H9 (cell line): ENCODE data around the gene USP43. TPM values are rescaled to one million over a fixed set of nuclear protein-coding genes. Genes with fewer than 3 reads are reported as not detected.

Experiments
- DNase-seq: peaks from one replicate; pipeline ENCODE4 v3.0.0-alpha.2; 2017
- H2AFZ ChIP-seq: one replicate; pipeline ENCODE4 v1.6.1; 2013; ENCODE audit warnings: mild to moderate bottlenecking, low read length, control low read depth, moderate library complexity
- H2AK5ac ChIP-seq: 2 replicates; pipeline ENCODE4 v1.6.1; 2013; ENCODE audit warnings: low read length, control low read depth, mixed read lengths; ENCODE audit not compliant: insufficient read length
- H2BK120ac ChIP-seq: one replicate; pipeline ENCODE4 v1.6.1; 2013; ENCODE audit warnings: low read depth, mild to moderate bottlenecking, low read length, control low read depth, inconsistent platforms; ENCODE audit not compliant: poor library complexity, severe bottlenecking
- H2BK12ac ChIP-seq: 2 replicates; pipeline ENCODE4 v1.6.1; 2013; ENCODE audit warnings: low read length, control low read depth, mixed read lengths, low read depth; ENCODE audit not compliant: insufficient read length
- H2BK15ac ChIP-seq: 2 replicates; pipeline ENCODE4 v1.6.1; 2013; ENCODE audit warnings: low read depth, low read length, control low read depth
- H2BK20ac ChIP-seq: one replicate; pipeline ENCODE4 v1.6.1; 2013; ENCODE audit warnings: low read depth, mild to moderate bottlenecking, low read length, control low read depth, inconsistent platforms; ENCODE audit not compliant: poor library complexity, severe bottlenecking
- H2BK5ac ChIP-seq: 2 replicates; pipeline ENCODE4 v1.6.1; 2013; ENCODE audit warnings: low read length, control low read depth, mixed read lengths; ENCODE audit not compliant: insufficient read length
- H3K14ac ChIP-seq: 2 replicates; pipeline ENCODE4 v1.6.1; 2013; ENCODE audit warnings: low read length, control low read depth; ENCODE audit not compliant: insufficient read depth
- H3K18ac ChIP-seq: 2 replicates; pipeline ENCODE4 v1.6.1; 2013; ENCODE audit warnings: low read depth, mild to moderate bottlenecking, mixed read lengths, low read length, control low read depth; ENCODE audit not compliant: insufficient read length
- H3K23ac ChIP-seq: 2 replicates; pipeline ENCODE4 v1.6.1; 2013; ENCODE audit warnings: low read length, control low read depth, mixed read lengths, low read depth; ENCODE audit not compliant: insufficient read length
- H3K23me2 ChIP-seq: 2 replicates; pipeline ENCODE4 v1.6.1; 2013; ENCODE audit warnings: low read depth, mild to moderate bottlenecking, mixed read lengths, low read length, control low read depth; ENCODE audit not compliant: insufficient read length, poor library complexity, severe bottlenecking
- H3K27ac ChIP-seq: 2 replicates; pipeline ENCODE4 v1.5.1; 2013; ENCODE audit warnings: low read length, control low read depth, mixed read lengths, low read depth; ENCODE audit not compliant: insufficient read length
- H3K27me3 ChIP-seq: 2 replicates; pipeline ENCODE4 v1.6.1; 2013; ENCODE audit warnings: low read length, control low read depth, inconsistent platforms; ENCODE audit not compliant: insufficient read depth
- H3K4ac ChIP-seq: 2 replicates; pipeline ENCODE4 v1.6.1; 2013; ENCODE audit warnings: low read depth, mild to moderate bottlenecking, control low read depth, inconsistent platforms, low read length, moderate library complexity
- H3K4me1 ChIP-seq: 2 replicates; pipeline ENCODE4 v1.6.1; 2013; ENCODE audit warnings: low read length, control low read depth, inconsistent platforms; ENCODE audit not compliant: insufficient read depth
- H3K4me2 ChIP-seq: 2 replicates; pipeline ENCODE4 v1.6.1; 2013; ENCODE audit warnings: low read length, control low read depth, mixed read lengths; ENCODE audit not compliant: insufficient read length, insufficient read depth
- H3K56ac ChIP-seq: 2 replicates; pipeline ENCODE4 v1.6.1; 2013; ENCODE audit warnings: low read depth, mild to moderate bottlenecking, mixed read lengths, low read length, control low read depth; ENCODE audit not compliant: insufficient read length
- H3K79me1 ChIP-seq: 2 replicates; pipeline ENCODE4 v1.6.1; 2013; ENCODE audit warnings: low read depth, mild to moderate bottlenecking, moderate library complexity, low read length, control low read depth, inconsistent platforms; ENCODE audit not compliant: insufficient read depth, poor library complexity, severe bottlenecking
- H3K79me2 ChIP-seq: 2 replicates; pipeline ENCODE4 v1.6.1; 2013; ENCODE audit warnings: low read length, control low read depth, inconsistent platforms; ENCODE audit not compliant: insufficient read depth
- H3K9ac ChIP-seq: 2 replicates; pipeline ENCODE4 v1.6.1; 2013; ENCODE audit warnings: low read length, control low read depth, mixed read lengths; ENCODE audit not compliant: insufficient read length; ENCODE audit errors: extremely low read depth
- H3K9me3 ChIP-seq: one replicate; pipeline ENCODE4 v1.6.1; 2013; ENCODE audit warnings: low read depth, low read length, inconsistent platforms; ENCODE audit not compliant: control insufficient read depth
- H3T11ph ChIP-seq: one replicate; pipeline ENCODE4 v1.6.1; 2013; ENCODE audit warnings: mild to moderate bottlenecking, low read length, control low read depth, inconsistent platforms
- H4K20me1 ChIP-seq: one replicate; pipeline ENCODE4 v1.6.1; 2013; ENCODE audit not compliant: control insufficient read depth, insufficient read length, insufficient read depth
- H4K5ac ChIP-seq: 2 replicates; pipeline ENCODE4 v1.6.1; 2013; ENCODE audit warnings: low read depth, mild to moderate bottlenecking, mixed read lengths, low read length, control low read depth; ENCODE audit not compliant: insufficient read length
- H4K8ac ChIP-seq: replicated peaks from 2 replicates; pipeline ENCODE4 v1.6.1; 2013; ENCODE audit warnings: low read length, control low read depth, mixed read lengths, low read depth; ENCODE audit not compliant: insufficient read length
- H4K91ac ChIP-seq: 2 replicates; pipeline ENCODE4 v1.6.1; 2013; ENCODE audit warnings: low read depth, mild to moderate bottlenecking, moderate library complexity, mixed read lengths, low read length, control low read depth; ENCODE audit not compliant: insufficient read length
- H3K27ac Mint-ChIP-seq, 3 experiments: 2 replicates in 2 of 3; 3 replicates in 1 of 3; pipeline ENCODE4 v1.8.0; 2020 to 2021; ENCODE audit warnings: mixed read lengths in 3 of 3, mild to moderate bottlenecking in 1 of 3, moderate library complexity in 1 of 3
- H3K27me3 Mint-ChIP-seq: 2 replicates; pipeline ENCODE4 v1.8.0; 2021; ENCODE audit warnings: low read depth, mild to moderate bottlenecking, moderate library complexity, mixed read lengths
- H3K36me3 Mint-ChIP-seq, 3 experiments: 2 replicates in 2 of 3; 3 replicates in 1 of 3; pipeline ENCODE4 v1.8.0; 2020 to 2021; ENCODE audit warnings: low read depth in 3 of 3, mixed read lengths in 3 of 3; ENCODE audit not compliant: insufficient read depth in 1 of 3
- H3K4me1 Mint-ChIP-seq, 2 experiments: 2 replicates each; pipeline ENCODE4 v1.8.0; 2020; ENCODE audit warnings: mixed read lengths in 2 of 2
- H3K4me3 Mint-ChIP-seq, 2 experiments: 2 replicates in 1 of 2; 3 replicates in 1 of 2; pipeline ENCODE4 v1.8.0; 2020 to 2021; ENCODE audit warnings: mild to moderate bottlenecking in 2 of 2, mixed read lengths in 2 of 2, moderate library complexity in 1 of 2
- H3K9me3 Mint-ChIP-seq, 2 experiments: 2 replicates in 1 of 2; 3 replicates in 1 of 2; pipeline ENCODE4 v1.8.0; 2020; ENCODE audit warnings: mild to moderate bottlenecking in 2 of 2, mixed read lengths in 2 of 2, moderate library complexity in 1 of 2
- WGBS: extraction: QIAGEN DNeasy Blood & Tissue Kit; methylation state at CpG from one replicate; pipeline ENCODE4 v1.1.7; 2013; ENCODE audit warnings: missing lambda C conversion rate, low lambda C conversion rate, mixed read lengths; ENCODE audit not compliant: insufficient read length; ENCODE audit errors: extremely low coverage; 5-methylcytosine and 5-hydroxymethylcytosine counted together
- total RNA-seq: library from RNA; stranded (reverse); gene quantifications from 2 replicates; pipeline ENCODE4 v1.2.1, GENCODE V29; 2021
- TF ChIP-seq, protein P1 (sequence below): fragments of 200-600 bp; sonication (generic); conservative IDR thresholded peaks from 3 replicates; pipeline ENCODE4 v1.8.0; 2021; ENCODE audit warnings: antibody characterized with exemption, mild to moderate bottlenecking

USP43 gene
- total RNA-seq, 1 experiment from 2014 or later, result 5.2 TPM

DNA sequence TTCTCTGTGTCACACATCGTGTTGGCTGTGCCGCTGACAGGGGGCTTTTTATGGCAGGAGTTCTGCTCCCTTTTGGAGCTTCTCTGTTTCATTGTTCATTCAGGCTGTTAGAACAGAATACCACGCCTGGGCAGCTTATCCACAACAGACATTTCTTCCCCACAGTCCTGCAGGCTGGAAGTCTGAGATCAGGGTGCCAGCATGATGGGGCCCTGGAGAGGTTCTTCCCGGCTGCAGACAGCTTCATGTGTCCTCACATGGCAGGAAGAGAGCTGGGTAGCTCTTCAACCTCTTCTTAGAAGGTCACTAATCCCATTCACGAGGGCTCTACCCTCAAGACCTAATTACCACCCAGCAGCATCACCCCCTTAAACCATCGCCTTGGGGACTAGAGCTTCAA, 81.0 kb downstream of the USP43 start:
- H3K4me2 ChIP-seq, result no peak overlapping the region
- Mint-ChIP-seq H3K4me3 (no peak overlapping the region), H3K36me3 (peaks cover 0 to 7% (median 4%) of the 10 kb centered on the region in 3 experiments; a peak in 5 of 7 replicates), H3K27me3 (no peaks in the 10 kb centered on the region), H3K27ac (0 out of 7 replicates have a peak overlapping the region, but pooled peaks of 1 of the 3 experiments have one; percentile 32), H3K9me3 (peaks cover 0 to 6% of the 10 kb centered on the region in 2 experiments; a peak in 2 of 5 replicates), H3K4me1 (peaks cover 0 to 4% of the 10 kb centered on the region in 2 experiments; a peak in 2 of 4 replicates)
- no peak overlapping the region for H2BK12ac ChIP-seq
- H2BK120ac ChIP-seq, result no peak overlapping the region
- no peak overlapping the region for H3T11ph ChIP-seq
- H3K79me1 ChIP-seq, result no peaks in the 10 kb centered on the region
- no peak overlapping the region for H3K14ac ChIP-seq
- H2BK5ac ChIP-seq, result no peak overlapping the region
- H3K27me3 ChIP-seq, result no peaks in the 10 kb centered on the region
- no peak overlapping the region for H2AFZ ChIP-seq
- no peak overlapping the region for H3K4ac ChIP-seq
- H3K27ac ChIP-seq, result no peak overlapping the region
- H4K91ac ChIP-seq, result no peak overlapping the region
- no peaks in the 10 kb centered on the region for H3K9me3 ChIP-seq
- no peak overlapping the region for H3K9ac ChIP-seq
- no peaks in the 10 kb centered on the region for H3K4me1 ChIP-seq
- WGBS, result no CpG with 5 or more reads among the region's 6 CpGs
- TF ChIP-seq, protein P1, sequence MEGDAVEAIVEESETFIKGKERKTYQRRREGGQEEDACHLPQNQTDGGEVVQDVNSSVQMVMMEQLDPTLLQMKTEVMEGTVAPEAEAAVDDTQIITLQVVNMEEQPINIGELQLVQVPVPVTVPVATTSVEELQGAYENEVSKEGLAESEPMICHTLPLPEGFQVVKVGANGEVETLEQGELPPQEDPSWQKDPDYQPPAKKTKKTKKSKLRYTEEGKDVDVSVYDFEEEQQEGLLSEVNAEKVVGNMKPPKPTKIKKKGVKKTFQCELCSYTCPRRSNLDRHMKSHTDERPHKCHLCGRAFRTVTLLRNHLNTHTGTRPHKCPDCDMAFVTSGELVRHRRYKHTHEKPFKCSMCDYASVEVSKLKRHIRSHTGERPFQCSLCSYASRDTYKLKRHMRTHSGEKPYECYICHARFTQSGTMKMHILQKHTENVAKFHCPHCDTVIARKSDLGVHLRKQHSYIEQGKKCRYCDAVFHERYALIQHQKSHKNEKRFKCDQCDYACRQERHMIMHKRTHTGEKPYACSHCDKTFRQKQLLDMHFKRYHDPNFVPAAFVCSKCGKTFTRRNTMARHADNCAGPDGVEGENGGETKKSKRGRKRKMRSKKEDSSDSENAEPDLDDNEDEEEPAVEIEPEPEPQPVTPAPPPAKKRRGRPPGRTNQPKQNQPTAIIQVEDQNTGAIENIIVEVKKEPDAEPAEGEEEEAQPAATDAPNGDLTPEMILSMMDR, result no peak
- DNase-seq, result no peak
- H3K23ac ChIP-seq, result no peak overlapping the region
- no peaks in the 10 kb centered on the region for H3K79me2 ChIP-seq
- no peak overlapping the region for H2BK15ac ChIP-seq
- H4K5ac ChIP-seq, result no peak overlapping the region
- H3K23me2 ChIP-seq, result no peaks in the 10 kb centered on the region
- no peak overlapping the region for H4K8ac ChIP-seq
- H3K56ac ChIP-seq, result no peak overlapping the region
- no peak overlapping the region for H2BK20ac ChIP-seq
- H2AK5ac ChIP-seq, result no peak overlapping the region
- no peak overlapping the region for H3K18ac ChIP-seq
- H4K20me1 ChIP-seq, result no peaks in the 10 kb centered on the region
